Heart right ventricle (tissue), 16 donors: ENCODE measurements around the gene ERG28. TPM values are rescaled to one million over a fixed set of nuclear protein-coding genes. Genes with fewer than 3 reads are reported as not detected.

Experiments used
- ATAC-seq, 8 donors: fragments of 200-7000 bp; cut with Tn5 transposase; one replicate each; pipeline ENCODE4 v1.9.1; 2020; ENCODE audit warnings: mild to moderate bottlenecking in 8 of 8, moderate library complexity in 8 of 8, moderate number of reproducible peaks in 1 of 8
- DNase-seq, 2 donors: peaks; one replicate each; pipeline ENCODE4 v3.0.0-alpha.2; 2020
- H3K27ac ChIP-seq, 10 donors: fragments of 200-600 bp; sonication (generic) in 2 of 10; one replicate each; pipeline versions ENCODE4 v1.5.0 to v1.8.0; 2020 to 2022; ENCODE audit warnings: mild to moderate bottlenecking in 3 of 10
- H3K27me3 ChIP-seq, 7 donors: fragments of 200-600 bp; one replicate each; pipeline ENCODE4 v1.8.0; 2021 to 2022; ENCODE audit warnings: mild to moderate bottlenecking in 2 of 7
- H3K36me3 ChIP-seq, 9 donors: fragments of 200-600 bp; sonication (generic) in 1 of 9; one replicate each; pipeline versions ENCODE4 v1.5.0 to v1.8.0; 2020 to 2022; ENCODE audit warnings: mild to moderate bottlenecking in 2 of 9
- H3K4me1 ChIP-seq, 9 donors: fragments of 200-600 bp; sonication (generic) in 1 of 9; one replicate each; pipeline versions ENCODE4 v1.5.0 to v1.8.0; 2020 to 2022; ENCODE audit warnings: mild to moderate bottlenecking in 4 of 9
- H3K4me3 ChIP-seq, 10 donors: fragments of 200-600 bp; sonication (generic) in 2 of 10; one replicate each; pipeline versions ENCODE4 v1.5.0 to v1.8.0; 2020 to 2022; ENCODE audit warnings: mild to moderate bottlenecking in 7 of 10, moderate library complexity in 2 of 10
- H3K9me3 ChIP-seq, 11 donors: fragments of 200-600 bp in 10 of 11; sonication (generic) in 2 of 11; one replicate each; pipeline versions ENCODE4 v1.5.0 to v1.8.0; 2013 to 2022; ENCODE audit warnings: mild to moderate bottlenecking in 2 of 11, control low read depth in 1 of 11, moderate library complexity in 1 of 11
- CTCF ChIP-seq, 9 donors: fragments of 200-600 bp; sonication (generic) in 2 of 9; IDR thresholded peaks; one replicate each; pipeline versions ENCODE4 v1.5.0 to v1.8.0; 2021 to 2022; ENCODE audit warnings: antibody characterized with exemption in 9 of 9, mild to moderate bottlenecking in 5 of 9, moderate library complexity in 1 of 9
- WGBS, 2 donors: extraction: QIAGEN DNeasy Blood & Tissue Kit; methylation state at CpG; one replicate each; pipeline ENCODE4 v1.1.7; 2013; ENCODE audit warnings: inconsistent platforms in 1 of 2; 5-methylcytosine and 5-hydroxymethylcytosine counted together
- intact Hi-C, 10 donors: fragments of 100-400 bp; cut with DNase I; formaldehyde crosslinking; loops; one replicate each; pipeline versions ENCODE4 v1.11.1 to v1.14.2; 2022
- polyA plus RNA-seq, 2 donors: library from polyadenylated mRNA; stranded (reverse); fragments of 200-250 nt; gene quantifications; one replicate each; pipeline ENCODE4 v1.2.3, GENCODE V29; 2013
- total RNA-seq, 10 donors: library from RNA; stranded (reverse); fragmentation: NEBNext Ultra II Directional in 3 of 10; extraction: Animal tissue kit (Norgen Biotek cat#: 25700) in 3 of 10; gene quantifications; one replicate each; pipeline versions ENCODE4 v1.2.1 to v1.2.4, GENCODE V29; 2021 to 2023
- donor health status: Arrhythmogenic right ventricular cardiomyopathy.
- donor health status: ischemic (EF 13 %, LVEDD 7.1; RV severe dilation, severe dysfunction).
- donor health status: healthy with polysubstance abuse.
- donor health status: DM: no; HTN: yes; CAD: no.
- donor health status: DM: no; HTN: no; CAD: no.
- donor health status: ischemic (EF 25% LVEDD 6.9; RV normal size, moderate dysfunction).
- donor health status: ischemic (EF 25% LVEDD 5.7; RV mildly dilated, moderate dysfunction).
- donor health status: healthy.
- donor health status: DM: yes; HTN: yes; CAD: no.
- donor health status: Ischemic cardiomyopathy.
- donor health status: ischemic (EF 35%, LVEDD 5.7; RV mildly dilated, moderate dysfunction).
- donor health status: nonischemic (EF 11% LVEDD 7.7; RV severe dilation, severe dysfunction).
- donor health status: DM: yes; HTN: yes; CAD: no.
- donor health status: PGD.
- donor health status: ischemic (EF 29% LVEDD 5.4; RV normal size, mild dysfunction).
- donor health status: nonischemic (EF 23%, LVEDD 6.1; RV moderate dilation, normal function).

ERG28 gene
- total and polyA plus RNA-seq, 12 donors: 6.3 to 14.6 (median 6.9) TPM

- Histone ChIP-seq H3K4me3 (no peak overlapping the region), H3K27ac (no peak overlapping the region), H3K4me1 (peaks cover 0 to 20% (median 10%) of the 10 kb centered on the region in 9 donors), H3K27me3 (no peaks in the 10 kb centered on the region), H3K9me3 (no peaks in the 10 kb centered on the region), H3K36me3 (peaks cover 0 to 68% (median 5%) of the 10 kb centered on the region in 9 donors)
- ATAC-seq (no peak), DNase-seq (no peak)
- intact Hi-C loops: no loop called here
- no peak for TF ChIP-seq CTCF (IDR thresholded peaks at IDR 0.05)
These were observed 15.6 kb downstream of the ERG28 start for GRCh38 chr14:75645056-75645455.

GRCh38 chr14:75643985-75644384 is 16.7 kb downstream of the ERG28 start:
- Histone ChIP-seq H3K36me3 (peaks cover 0 to 57% (median 0%) of the 10 kb centered on the region in 9 donors), H3K27ac (no peak overlapping the region), H3K9me3 (no peaks in the 10 kb centered on the region), H3K4me1 (peaks cover 0 to 18% (median 10%) of the 10 kb centered on the region in 9 donors), H3K27me3 (no peaks in the 10 kb centered on the region), H3K4me3 (no peak overlapping the region)
- DNase-seq (no peak), ATAC-seq (no peak)
- WGBS, 2 donors: 65 to 70% methylated on average over 4 of the region's 4 CpGs
- no peak for TF ChIP-seq CTCF (IDR thresholded peaks at IDR 0.05)
- intact Hi-C loops: no loop called here

- DNase-seq (no peak), ATAC-seq (no peak)
- H3K27ac ChIP-seq: no peak overlapping the region
- H3K27me3 ChIP-seq: no peaks in the 10 kb centered on the region
- H3K4me1 ChIP-seq: peaks cover 0 to 6% (median 0%) of the 10 kb centered on the region in 9 donors
- 93 to 95% methylated on average over 3 of the region's 3 CpGs for WGBS, 2 donors
- intact Hi-C loops: no loop called here
- no peak overlapping the region for H3K4me3 ChIP-seq
- no peak for TF ChIP-seq CTCF (IDR thresholded peaks at IDR 0.05)
- peaks cover 0 to 34% (median 0%) of the 10 kb centered on the region in 9 donors for H3K36me3 ChIP-seq
- no peaks in the 10 kb centered on the region for H3K9me3 ChIP-seq
These were observed 19.8 kb downstream of the ERG28 start for GRCh38 chr14:75640876-75641275.

DNA sequence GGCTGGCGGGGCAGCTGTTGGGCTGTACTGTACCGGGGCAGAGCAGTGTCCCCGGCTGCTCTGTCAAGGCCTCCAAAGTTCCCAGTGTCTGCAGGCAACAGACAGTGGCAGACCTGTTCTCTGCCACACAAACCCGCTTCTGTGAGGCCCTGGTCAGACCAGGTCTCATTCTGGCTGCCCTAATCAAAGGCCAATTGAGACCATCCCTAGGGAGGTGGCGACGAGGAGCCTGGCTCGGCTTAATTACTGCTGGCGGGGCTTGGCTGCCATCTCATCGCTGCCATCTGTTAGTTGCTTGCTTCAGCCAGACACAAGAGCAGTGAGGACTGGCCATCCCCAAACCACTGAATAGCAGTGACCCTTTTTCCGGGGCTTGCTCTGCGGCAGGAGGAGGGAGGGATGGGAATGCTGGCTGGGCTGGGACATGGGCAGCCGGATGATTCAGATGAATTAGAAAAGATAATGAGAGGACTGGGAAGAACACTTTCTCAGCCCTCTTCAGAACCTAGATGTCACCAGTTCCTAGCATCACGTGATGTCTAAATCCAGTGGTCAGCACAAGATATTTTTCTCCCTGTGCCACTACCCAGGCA is 24.5 kb downstream of the ERG28 start:
- ATAC-seq (no peak), DNase-seq (no peak)
- Histone ChIP-seq H3K4me3 (no peak overlapping the region), H3K36me3 (peaks cover 0 to 10% (median 0%) of the 10 kb centered on the region in 9 donors), H3K4me1 (peaks cover 0 to 6% (median 0%) of the 10 kb centered on the region in 9 donors), H3K27ac (no peak overlapping the region), H3K9me3 (no peaks in the 10 kb centered on the region), H3K27me3 (no peaks in the 10 kb centered on the region)
- intact Hi-C loops: loop anchor here in 2 of 10 donors (5.0 kb wide), 2 partner anchors 44 to 49 kb away; no protein-coding TSS in a partner anchor
- 72 to 74% methylated on average over 13 of the region's 13 CpGs for WGBS, 2 donors
- TF ChIP-seq CTCF (IDR thresholded peaks at IDR 0.05): no peak
